ENCODE data around the gene KIF18B.

Gene KIF18B

DNA sequence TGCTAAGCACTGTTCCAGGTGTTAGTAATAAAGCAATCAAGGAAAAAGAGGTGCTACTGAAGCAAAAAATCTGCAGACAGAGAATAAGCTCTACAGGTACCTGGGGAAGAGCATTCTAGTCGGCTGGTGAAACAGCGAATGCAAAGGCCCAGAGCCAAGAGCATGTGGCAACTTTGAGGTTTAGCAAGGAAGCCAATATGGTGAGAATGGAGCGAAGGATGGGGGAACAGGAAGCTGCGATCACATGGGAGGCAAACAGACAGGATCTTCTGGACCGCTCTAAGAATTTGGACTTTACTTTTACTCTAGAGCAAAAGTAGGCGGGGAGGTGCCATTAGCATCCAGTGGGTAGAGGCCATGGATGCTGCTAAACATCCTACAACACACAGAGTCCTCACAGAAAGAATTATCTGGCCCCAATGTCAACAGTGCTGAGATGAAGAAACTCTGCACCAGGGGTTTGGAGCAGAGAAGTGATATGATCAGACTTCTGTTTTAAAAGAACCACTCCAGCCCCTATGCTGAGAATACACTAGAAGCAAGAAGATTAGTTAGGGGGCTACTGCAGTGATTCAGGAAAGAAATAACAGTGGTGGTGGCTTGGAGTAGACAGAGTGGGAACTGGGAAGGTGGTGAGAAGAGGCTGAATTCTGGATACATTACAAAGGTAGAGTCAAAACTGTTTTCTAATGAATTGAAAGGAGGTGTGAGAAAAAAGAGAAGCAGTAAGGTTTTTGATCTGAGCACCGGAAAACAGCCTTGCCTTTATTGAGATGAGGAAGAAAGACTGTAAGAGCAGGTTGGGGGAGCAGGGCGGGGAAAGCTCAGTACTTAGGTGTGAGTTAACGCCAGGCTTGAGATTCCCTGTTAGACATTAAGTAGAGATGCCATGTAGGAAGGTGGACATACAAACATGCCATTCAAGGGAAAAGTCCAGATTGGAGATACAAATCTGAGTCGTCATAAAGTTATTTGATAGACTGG, 59.3 kb downstream of the KIF18B start:
- Histone ChIP-seq H3K4me3 (ENCODE audit: low read length) (no peak overlapping the region), H3K36me3 (ENCODE audit: control insufficient read depth, insufficient read depth, low read length) (peaks cover 18% of the 10 kb centered on the region; the same call in 1 of the 2 replicates), H3K27ac (ENCODE audit: low read length) (no peak overlapping the region), H3K9me3 (ENCODE audit: control insufficient read depth, insufficient read depth, low read length) (no peaks in the 10 kb centered on the region), H3K27me3 (ENCODE audit: control insufficient read depth, insufficient read depth, low read length) (no peaks in the 10 kb centered on the region), H3K4me1 (ENCODE audit: control insufficient read depth, insufficient read depth, low read length) (no peaks in the 10 kb centered on the region)
- DNase-seq (ENCODE audit: low read depth, low spot score): no peak
- no CpG with 5 or more reads among the region's 10 CpGs for WGBS (ENCODE audit: insufficient coverage, insufficient read length)

DNA sequence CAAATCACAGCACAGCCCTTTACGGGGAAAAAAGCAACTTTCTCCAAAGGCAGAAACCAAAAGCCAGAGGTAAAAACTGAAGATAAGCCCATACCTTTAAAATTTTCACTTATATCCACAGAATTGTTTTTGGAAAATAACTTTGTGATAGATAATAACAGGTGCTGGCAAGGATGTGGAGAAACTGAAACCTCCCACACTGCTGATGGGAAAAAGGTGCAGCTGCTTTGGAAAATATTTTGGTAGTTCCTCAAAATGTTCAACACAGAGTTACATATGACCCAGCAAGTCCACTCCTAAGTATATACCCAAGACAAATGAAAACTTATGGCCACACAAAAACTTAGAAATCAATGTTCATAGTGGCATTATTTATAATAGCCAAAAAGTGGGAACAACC, 60.6 kb downstream of the KIF18B start:
- WGBS (ENCODE audit: insufficient coverage, insufficient read length): no CpG with 5 or more reads among the region's 1 CpG
- Histone ChIP-seq H3K4me3 (ENCODE audit: low read length) (no peak overlapping the region), H3K27ac (ENCODE audit: low read length) (no peak overlapping the region), H3K4me1 (ENCODE audit: control insufficient read depth, insufficient read depth, low read length) (no peaks in the 10 kb centered on the region), H3K27me3 (ENCODE audit: control insufficient read depth, insufficient read depth, low read length) (no peaks in the 10 kb centered on the region), H3K9me3 (ENCODE audit: control insufficient read depth, insufficient read depth, low read length) (no peaks in the 10 kb centered on the region), H3K36me3 (ENCODE audit: control insufficient read depth, insufficient read depth, low read length) (peaks cover 19% of the 10 kb centered on the region; the same call in 1 of the 2 replicates)
- no peak for DNase-seq (ENCODE audit: low read depth, low spot score)

DNA sequence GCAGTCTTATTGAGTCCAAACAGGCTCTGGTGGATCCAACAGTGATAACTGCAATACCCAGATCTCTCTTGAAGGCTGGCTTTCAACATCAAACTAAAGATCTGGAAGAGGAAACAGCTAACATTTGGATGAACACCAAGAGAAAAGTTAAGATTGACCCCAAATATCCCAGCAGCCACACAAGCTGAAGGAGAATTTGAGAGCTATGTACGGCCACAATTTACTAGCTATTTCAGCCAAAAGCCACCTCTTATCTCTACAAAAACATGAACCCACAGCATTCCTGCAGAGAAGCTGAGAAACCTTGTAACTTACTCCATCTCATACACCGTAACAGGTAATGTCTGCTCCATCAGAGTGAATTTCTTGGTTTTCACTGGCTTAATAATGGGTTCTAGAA, 62.6 kb downstream of the KIF18B start:
- Histone ChIP-seq H3K4me1 (ENCODE audit: control insufficient read depth, insufficient read depth, low read length) (no peaks in the 10 kb centered on the region), H3K4me3 (ENCODE audit: low read length) (no peak overlapping the region), H3K36me3 (ENCODE audit: control insufficient read depth, insufficient read depth, low read length) (peaks cover 24% of the 10 kb centered on the region; the same call in 1 of the 2 replicates), H3K27me3 (ENCODE audit: control insufficient read depth, insufficient read depth, low read length) (no peaks in the 10 kb centered on the region), H3K9me3 (ENCODE audit: control insufficient read depth, insufficient read depth, low read length) (no peaks in the 10 kb centered on the region), H3K27ac (ENCODE audit: low read length) (no peak overlapping the region)
- WGBS (ENCODE audit: insufficient coverage, insufficient read length): no CpG with 5 or more reads among the region's 2 CpGs
- no peak for DNase-seq (ENCODE audit: low read depth, low spot score)

DNA sequence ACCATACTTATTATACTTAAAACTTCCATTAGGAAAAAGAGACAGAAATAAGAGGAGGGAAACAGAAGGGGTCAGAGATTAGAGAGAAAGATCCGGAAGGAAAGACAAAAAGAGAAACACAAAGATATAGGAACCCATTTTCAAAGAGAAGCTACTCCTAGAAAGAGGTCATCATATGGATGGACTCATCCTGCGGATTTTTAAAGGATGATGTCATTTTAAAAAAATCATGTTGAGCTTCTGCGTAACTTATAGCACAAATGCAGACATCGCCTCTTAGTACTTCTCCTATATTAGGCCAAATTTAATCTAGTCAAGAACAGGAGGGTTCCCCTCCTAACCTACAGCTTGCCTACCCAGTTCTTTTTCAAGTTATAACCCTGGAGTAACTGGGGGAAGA, 66.4 kb downstream of the KIF18B start:
- Histone ChIP-seq H3K27me3 (ENCODE audit: control insufficient read depth, insufficient read depth, low read length) (no peaks in the 10 kb centered on the region), H3K36me3 (ENCODE audit: control insufficient read depth, insufficient read depth, low read length) (peaks cover 26% of the 10 kb centered on the region; the same call in 1 of the 2 replicates), H3K4me1 (ENCODE audit: control insufficient read depth, insufficient read depth, low read length) (no peaks in the 10 kb centered on the region), H3K4me3 (ENCODE audit: low read length) (no peak overlapping the region), H3K27ac (ENCODE audit: low read length) (no peak overlapping the region), H3K9me3 (ENCODE audit: control insufficient read depth, insufficient read depth, low read length) (no peaks in the 10 kb centered on the region)
- no CpG with 5 or more reads among the region's 4 CpGs for WGBS (ENCODE audit: insufficient coverage, insufficient read length)
- DNase-seq (ENCODE audit: low read depth, low spot score): no peak

DNA sequence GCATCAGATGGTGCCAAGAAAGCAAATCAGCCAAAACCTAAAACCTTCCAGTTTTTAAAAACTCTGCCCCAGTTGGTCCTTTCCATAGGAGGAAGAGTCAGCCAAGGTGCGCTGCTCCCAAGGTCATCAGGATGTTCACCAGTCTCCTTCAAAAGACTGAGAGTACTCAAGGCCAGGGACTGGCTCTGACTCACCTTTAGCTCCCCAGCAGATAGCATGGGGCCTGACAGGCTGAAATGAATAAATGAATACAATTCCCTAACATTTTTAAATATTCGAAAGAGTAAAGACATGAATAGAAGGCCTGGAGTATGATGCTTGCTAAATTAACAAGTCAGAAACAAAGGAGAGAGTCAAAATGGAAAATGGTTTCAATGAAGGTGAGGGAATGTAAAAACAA, 67.5 kb downstream of the KIF18B start:
- no CpG with 5 or more reads among the region's 2 CpGs for WGBS (ENCODE audit: insufficient coverage, insufficient read length)
- peaks cover 23% of the 10 kb centered on the region; the same call in 1 of the 2 replicates for H3K36me3 ChIP-seq (ENCODE audit: control insufficient read depth, insufficient read depth, low read length)

DNA sequence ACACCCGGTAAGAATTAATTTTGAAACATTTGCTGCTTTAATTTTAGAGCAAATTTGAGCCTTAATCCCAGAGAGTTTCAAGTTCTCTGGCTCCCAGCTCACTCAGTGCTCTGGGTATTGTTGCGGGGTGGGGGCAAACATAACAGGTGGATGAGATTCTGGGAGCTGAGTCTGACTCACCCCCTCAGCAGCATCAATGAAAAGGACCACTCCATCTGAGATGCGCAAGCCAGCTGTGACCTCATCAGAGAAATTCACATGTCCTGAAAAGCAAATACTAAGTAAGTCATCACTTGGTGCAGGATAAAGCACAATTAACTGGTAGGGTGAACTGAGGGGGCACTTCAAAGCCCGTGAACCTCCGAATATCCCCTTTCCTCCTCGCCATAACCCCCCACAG, 68.2 kb downstream of the KIF18B start:
- DNase-seq (ENCODE audit: low read depth, low spot score): no peak
- H3K27me3 ChIP-seq (ENCODE audit: control insufficient read depth, insufficient read depth, low read length): no peaks in the 10 kb centered on the region
- H3K4me3 ChIP-seq (ENCODE audit: low read length): no peak overlapping the region
- no peaks in the 10 kb centered on the region for H3K4me1 ChIP-seq (ENCODE audit: control insufficient read depth, insufficient read depth, low read length)
- peaks cover 18% of the 10 kb centered on the region; the same call in 1 of the 2 replicates for H3K36me3 ChIP-seq (ENCODE audit: control insufficient read depth, insufficient read depth, low read length)
- H3K27ac ChIP-seq (ENCODE audit: low read length): no peak overlapping the region
- no peaks in the 10 kb centered on the region for H3K9me3 ChIP-seq (ENCODE audit: control insufficient read depth, insufficient read depth, low read length)
- WGBS (ENCODE audit: insufficient coverage, insufficient read length): no CpG with 5 or more reads among the region's 6 CpGs

More for the DNA sequence above, 67.5 kb downstream of the KIF18B start:
- Histone ChIP-seq H3K4me1 (ENCODE audit: control insufficient read depth, insufficient read depth, low read length) (no peaks in the 10 kb centered on the region), H3K27ac (ENCODE audit: low read length) (no peak overlapping the region), H3K4me3 (ENCODE audit: low read length) (no peak overlapping the region), H3K27me3 (ENCODE audit: control insufficient read depth, insufficient read depth, low read length) (no peaks in the 10 kb centered on the region), H3K9me3 (ENCODE audit: control insufficient read depth, insufficient read depth, low read length) (no peaks in the 10 kb centered on the region)
- DNase-seq (ENCODE audit: low read depth, low spot score): no peak

DNA sequence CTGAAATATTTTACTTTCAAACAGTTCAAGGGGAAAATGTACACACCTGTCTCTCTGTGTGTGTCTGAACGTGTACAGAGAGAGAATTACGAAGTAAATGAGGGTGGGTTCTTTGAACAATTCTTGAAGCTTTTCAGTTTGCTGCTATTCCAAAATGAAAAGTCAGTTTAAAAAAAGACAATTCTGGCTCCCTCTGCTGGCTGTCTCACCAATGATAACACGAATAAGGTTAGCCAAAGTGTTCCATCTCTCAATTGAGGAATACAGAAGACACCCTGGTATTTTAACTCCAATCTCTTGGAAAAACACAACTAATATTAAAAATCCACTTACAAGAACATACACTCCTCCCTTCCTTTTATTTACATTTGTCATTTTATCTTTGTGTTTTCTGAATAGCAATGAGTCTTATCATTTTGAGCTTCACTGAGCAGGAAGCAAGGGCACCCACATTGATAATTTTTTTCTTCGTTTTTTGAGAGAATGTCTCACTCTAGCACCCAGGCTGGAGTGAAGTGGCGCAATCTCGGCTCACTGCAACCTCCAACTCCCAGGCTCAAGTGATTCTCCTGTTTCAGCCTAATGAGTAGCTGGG, 68.8 kb downstream of the KIF18B start:
- H3K9me3 ChIP-seq (ENCODE audit: control insufficient read depth, insufficient read depth, low read length): no peaks in the 10 kb centered on the region
- no peaks in the 10 kb centered on the region for H3K4me1 ChIP-seq (ENCODE audit: control insufficient read depth, insufficient read depth, low read length)
- DNase-seq (ENCODE audit: low read depth, low spot score): no peak
- H3K27me3 ChIP-seq (ENCODE audit: control insufficient read depth, insufficient read depth, low read length): no peaks in the 10 kb centered on the region
- no CpG with 5 or more reads among the region's 6 CpGs for WGBS (ENCODE audit: insufficient coverage, insufficient read length)
- H3K27ac ChIP-seq (ENCODE audit: low read length): no peak overlapping the region
- H3K4me3 ChIP-seq (ENCODE audit: low read length): no peak overlapping the region
- H3K36me3 ChIP-seq (ENCODE audit: control insufficient read depth, insufficient read depth, low read length): peaks cover 18% of the 10 kb centered on the region; the same call in 1 of the 2 replicates

DNA sequence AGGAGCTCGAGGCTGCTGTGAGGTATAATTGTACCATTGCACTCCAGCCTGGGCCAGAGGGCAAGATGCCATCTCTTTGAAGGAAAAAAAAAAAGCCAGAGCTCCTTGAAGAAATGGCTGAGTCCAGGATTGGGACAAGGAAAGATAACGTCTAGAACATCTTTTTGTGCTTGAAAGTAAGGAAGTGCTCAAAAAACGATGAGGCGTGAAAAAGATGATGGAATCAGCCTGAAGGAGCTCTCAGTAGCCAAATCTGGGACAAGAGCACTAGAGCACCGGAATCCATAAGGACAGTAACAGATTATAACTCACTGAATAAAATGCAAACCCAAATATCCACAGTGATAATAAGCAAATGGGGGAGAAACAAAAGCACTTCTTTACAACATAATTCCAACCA, 70.5 kb downstream of the KIF18B start:
- no peak overlapping the region for H3K4me3 ChIP-seq (ENCODE audit: low read length)
- H3K36me3 ChIP-seq (ENCODE audit: control insufficient read depth, insufficient read depth, low read length): peaks cover 17% of the 10 kb centered on the region; the same call in 1 of the 2 replicates
- no peaks in the 10 kb centered on the region for H3K4me1 ChIP-seq (ENCODE audit: control insufficient read depth, insufficient read depth, low read length)
- WGBS (ENCODE audit: insufficient coverage, insufficient read length): no CpG with 5 or more reads among the region's 5 CpGs
- H3K9me3 ChIP-seq (ENCODE audit: control insufficient read depth, insufficient read depth, low read length): no peaks in the 10 kb centered on the region
- no peak for DNase-seq (ENCODE audit: low read depth, low spot score)
- H3K27ac ChIP-seq (ENCODE audit: low read length): no peak overlapping the region
- H3K27me3 ChIP-seq (ENCODE audit: control insufficient read depth, insufficient read depth, low read length): no peaks in the 10 kb centered on the region

DNA sequence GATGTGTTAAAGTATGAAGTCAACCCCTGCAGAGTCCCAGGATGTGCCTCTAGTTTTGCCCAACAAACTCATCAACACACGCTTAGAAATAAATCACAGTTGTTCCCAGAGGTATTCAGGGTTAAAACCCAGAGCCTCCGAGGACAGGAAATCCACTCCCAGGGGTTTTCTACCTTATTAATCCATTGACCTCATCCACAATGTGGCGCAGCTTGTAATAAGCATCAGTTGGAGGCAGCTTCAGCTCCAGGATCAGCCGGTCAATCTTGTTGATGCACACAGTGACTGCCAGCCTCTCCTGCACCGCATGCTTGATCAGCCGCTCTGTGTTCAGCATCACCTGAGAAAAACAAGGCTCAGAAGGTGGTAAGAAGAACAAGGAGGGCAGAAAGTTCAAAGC, 71.8 kb downstream of the KIF18B start:
- no CpG with 5 or more reads among the region's 6 CpGs for WGBS (ENCODE audit: insufficient coverage, insufficient read length)
- peaks cover 13% of the 10 kb centered on the region; the same call in 1 of the 2 replicates for H3K36me3 ChIP-seq (ENCODE audit: control insufficient read depth, insufficient read depth, low read length)
- no peak overlapping the region for H3K4me3 ChIP-seq (ENCODE audit: low read length)
- H3K27ac ChIP-seq (ENCODE audit: low read length): no peak overlapping the region
- no peaks in the 10 kb centered on the region for H3K9me3 ChIP-seq (ENCODE audit: control insufficient read depth, insufficient read depth, low read length)
- no peaks in the 10 kb centered on the region for H3K4me1 ChIP-seq (ENCODE audit: control insufficient read depth, insufficient read depth, low read length)
- no peaks in the 10 kb centered on the region for H3K27me3 ChIP-seq (ENCODE audit: control insufficient read depth, insufficient read depth, low read length)
- no peak for DNase-seq (ENCODE audit: low read depth, low spot score)

All from iPS DF 6.9 (cell line).